NT2/D1 (cell line): ENCODE data around the gene RREB1.

Experiments used
- DNase-seq: peaks from one replicate; pipeline ENCODE4 v3.0.0-alpha.2; 2011; ENCODE audit warnings: low read depth, low spot score
- H3K27me3 ChIP-seq: 2 replicates; pipeline ENCODE4 v1.6.0; 2011; ENCODE audit warnings: mild to moderate bottlenecking; ENCODE audit not compliant: insufficient read length, insufficient read depth
- H3K36me3 ChIP-seq: 2 replicates; pipeline ENCODE4 v1.6.1; 2011; ENCODE audit warnings: mild to moderate bottlenecking, low read length, mixed read lengths; ENCODE audit not compliant: insufficient read depth, insufficient read length
- H3K4me1 ChIP-seq: 2 replicates; pipeline ENCODE4 v1.5.1; 2011; ENCODE audit not compliant: insufficient read depth, insufficient read length
- H3K4me3 ChIP-seq: 2 replicates; pipeline ENCODE4 v1.5.1; 2011; ENCODE audit warnings: low read depth; ENCODE audit not compliant: insufficient read length
- H3K9ac ChIP-seq: 2 replicates; pipeline ENCODE4 v1.6.0; 2011; ENCODE audit warnings: low read depth; ENCODE audit not compliant: insufficient read length
- H3K9me3 ChIP-seq: 2 replicates; pipeline ENCODE4 v1.5.1; 2011; ENCODE audit warnings: mild to moderate bottlenecking, low read length; ENCODE audit not compliant: insufficient read depth
- SUZ12 ChIP-seq: IDR thresholded peaks from 2 replicates; pipeline ENCODE4 v1.6.1; 2011; ENCODE audit not compliant: insufficient read length, insufficient read depth; ENCODE audit errors: extremely low read depth
- YY1 ChIP-seq: IDR thresholded peaks from 2 replicates; pipeline ENCODE4 v1.6.1; 2011; ENCODE audit not compliant: insufficient read length, insufficient read depth
- ZNF274 ChIP-seq: IDR thresholded peaks from 2 replicates; pipeline ENCODE4 v1.6.1; 2011; ENCODE audit warnings: mild to moderate bottlenecking, low read depth, low read length

Gene RREB1

GRCh38 chr6:7142228-7142801 lies 34.6 kb downstream of the RREB1 start:
- no peak for DNase-seq
- peaks cover 9% of the 10 kb centered on the region for H3K4me1 ChIP-seq
- H3K9me3 ChIP-seq = no peaks in the 10 kb centered on the region
- TF ChIP-seq SUZ12 = no peak
- TF ChIP-seq ZNF274 = no peak
- TF ChIP-seq YY1 = no peak
- no peak overlapping the region for H3K4me3 ChIP-seq
- H3K36me3 ChIP-seq = no peaks in the 10 kb centered on the region
- H3K27me3 ChIP-seq = no peaks in the 10 kb centered on the region
- no peak overlapping the region for H3K9ac ChIP-seq

DNA sequence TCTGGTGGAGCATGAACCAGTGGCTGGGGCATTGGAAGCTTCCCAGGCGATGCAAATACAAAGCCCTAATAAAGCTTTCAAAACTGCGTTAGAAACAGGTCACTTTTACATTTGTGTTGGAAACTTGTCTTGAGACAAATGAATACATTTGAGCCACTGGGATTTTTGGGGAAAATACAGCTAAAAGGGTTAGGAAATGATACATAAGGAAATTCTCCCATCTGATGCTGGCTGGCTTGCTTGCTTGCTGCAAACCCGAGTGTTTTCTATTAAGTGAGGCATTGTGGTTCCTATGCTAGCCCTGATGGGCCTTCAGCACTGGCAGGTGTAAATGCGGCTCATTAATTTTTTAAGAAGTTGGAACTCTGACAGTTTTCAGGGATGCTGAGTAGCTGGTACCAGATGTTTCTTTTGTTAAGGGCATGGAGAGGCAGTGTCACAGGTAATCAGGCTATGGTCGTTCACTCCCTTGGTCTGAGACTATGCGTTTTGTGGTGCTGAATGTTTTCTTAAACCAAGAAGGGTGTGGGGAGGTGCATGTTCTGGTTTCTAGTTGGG lies 35.2 kb downstream of the RREB1 start:
- Histone ChIP-seq H3K36me3 (no peaks in the 10 kb centered on the region), H3K4me3 (no peak overlapping the region), H3K27me3 (no peaks in the 10 kb centered on the region), H3K9ac (no peak overlapping the region), H3K4me1 (peaks cover 9% of the 10 kb centered on the region), H3K9me3 (no peaks in the 10 kb centered on the region)
- no peak for DNase-seq
- TF ChIP-seq SUZ12 (no peak), YY1 (no peak), ZNF274 (no peak)

DNA sequence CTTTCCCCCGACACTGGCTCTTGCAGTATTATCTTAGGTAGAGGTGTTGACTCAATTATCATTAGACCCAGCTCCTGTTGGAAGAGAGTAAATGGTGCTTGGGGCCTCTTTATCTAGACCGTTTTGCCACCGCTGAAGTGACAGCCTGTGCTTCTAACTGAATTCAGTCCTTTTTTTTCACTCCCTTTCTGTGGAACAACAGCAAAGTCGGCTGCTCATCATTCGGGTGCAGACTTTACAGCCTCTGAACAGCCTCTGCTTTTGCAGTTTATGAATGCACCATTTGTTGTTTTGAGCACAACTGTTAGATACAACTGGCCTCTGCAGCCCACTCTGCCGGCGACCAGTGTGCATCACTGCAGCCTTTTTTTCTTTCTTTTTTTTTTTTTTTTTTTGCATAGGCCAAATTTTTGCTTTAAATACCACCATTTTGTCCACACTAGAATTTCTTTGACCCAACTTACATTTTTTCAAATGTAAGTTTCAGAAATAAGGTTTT lies 35.8 kb downstream of the RREB1 start:
- Histone ChIP-seq H3K4me1 (peaks cover 9% of the 10 kb centered on the region), H3K36me3 (no peaks in the 10 kb centered on the region), H3K27me3 (no peaks in the 10 kb centered on the region), H3K9me3 (no peaks in the 10 kb centered on the region), H3K4me3 (no peak overlapping the region), H3K9ac (no peak overlapping the region)
- no peak for DNase-seq
- no peak for TF ChIP-seq YY1
- no peak for TF ChIP-seq ZNF274
- TF ChIP-seq SUZ12 = no peak

DNA sequence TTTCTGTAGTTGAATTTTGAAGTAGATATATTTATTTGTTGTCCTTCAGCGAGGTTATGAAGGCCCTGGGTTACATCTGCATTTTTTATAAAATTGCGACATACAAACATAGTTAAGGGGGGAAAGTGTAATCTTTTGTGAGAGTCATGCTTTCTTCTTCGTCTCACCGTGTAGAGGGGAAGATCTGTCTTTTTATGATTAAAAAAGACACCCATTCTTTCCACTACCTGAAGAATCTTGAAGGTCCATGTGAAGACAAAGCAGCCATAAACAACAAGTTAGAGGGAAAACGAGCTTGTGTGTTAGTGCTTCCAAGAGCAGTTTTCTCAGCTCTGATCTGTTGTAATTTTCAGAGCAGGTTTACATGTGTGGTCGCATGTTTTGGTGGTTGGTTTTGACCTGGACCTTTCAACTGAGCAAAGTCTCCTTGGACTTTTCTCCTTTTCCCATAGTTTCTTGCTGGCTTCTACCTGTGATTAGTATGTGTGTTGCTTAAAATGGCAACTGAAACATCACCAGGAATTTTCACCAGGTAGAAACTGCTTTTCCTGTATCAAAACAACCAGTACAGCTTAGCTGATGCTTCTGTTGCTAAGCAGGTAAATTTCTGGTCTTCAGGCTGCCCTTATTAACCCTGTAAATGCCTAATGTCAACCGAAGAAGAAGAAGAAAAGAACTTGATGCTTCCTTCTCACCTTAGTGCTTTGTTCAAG lies 37.3 kb downstream of the RREB1 start:
- Histone ChIP-seq H3K36me3 (no peaks in the 10 kb centered on the region), H3K9ac (no peak overlapping the region), H3K4me3 (no peak overlapping the region), H3K27me3 (no peaks in the 10 kb centered on the region), H3K4me1 (peaks cover 9% of the 10 kb centered on the region), H3K9me3 (no peaks in the 10 kb centered on the region)
- no peak for DNase-seq
- TF ChIP-seq ZNF274 = no peak
- no peak for TF ChIP-seq YY1
- no peak for TF ChIP-seq SUZ12

GRCh38 chr6:7145585-7145884 lies 37.8 kb downstream of the RREB1 start:
- H3K4me3 ChIP-seq = no peak overlapping the region
- no peaks in the 10 kb centered on the region for H3K36me3 ChIP-seq
- TF ChIP-seq SUZ12 (no peak), ZNF274 (no peak), YY1 (no peak)
- H3K9ac ChIP-seq = no peak overlapping the region
- no peaks in the 10 kb centered on the region for H3K9me3 ChIP-seq
- no peak for DNase-seq
- H3K4me1 ChIP-seq = peaks cover 9% of the 10 kb centered on the region
- no peaks in the 10 kb centered on the region for H3K27me3 ChIP-seq

DNA sequence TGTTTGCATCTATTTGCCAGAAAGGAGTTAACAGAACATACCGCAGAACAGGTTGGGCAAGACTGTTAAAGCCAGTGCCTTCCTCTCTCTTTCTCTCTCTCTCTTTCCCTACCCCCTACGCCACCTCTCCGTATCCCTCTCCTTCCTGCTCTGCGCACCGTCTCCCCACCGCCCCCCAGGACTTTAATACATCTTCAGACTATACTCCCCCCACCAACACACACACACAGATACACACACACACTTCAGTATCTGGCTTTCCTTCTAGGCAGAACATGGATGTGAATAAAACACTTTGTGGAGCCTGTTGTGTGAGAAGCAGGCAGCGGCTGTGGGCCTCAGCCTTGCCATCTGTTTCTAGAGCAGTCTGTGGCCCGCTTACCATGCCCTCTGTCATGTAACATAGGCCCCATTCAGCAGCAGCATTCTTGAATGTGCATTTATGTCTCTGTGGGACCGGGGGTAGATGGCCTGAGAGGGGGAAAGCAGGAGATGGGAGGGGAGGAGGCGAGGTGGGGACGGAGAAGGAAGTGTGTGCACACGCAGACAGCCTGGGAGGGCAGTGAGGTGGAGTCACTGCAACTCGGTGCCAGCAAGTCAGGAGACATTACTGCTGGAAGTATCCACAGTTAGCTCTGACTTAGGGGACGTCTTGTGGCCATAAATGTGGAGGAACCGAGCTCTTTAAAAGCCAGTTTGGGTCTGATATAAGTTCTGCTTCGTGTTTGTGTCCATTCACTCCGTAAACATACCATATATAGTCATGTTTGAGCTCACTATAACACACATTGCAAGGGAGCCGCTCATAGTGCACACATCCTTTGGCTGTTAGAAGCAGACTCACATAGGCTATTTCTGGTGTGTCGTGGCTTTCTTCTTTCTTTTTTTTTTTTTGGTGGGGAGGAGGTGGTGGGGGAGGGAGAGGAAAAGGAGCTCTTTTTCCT lies 38.4 kb downstream of the RREB1 start:
- Histone ChIP-seq H3K4me1 (peaks cover 9% of the 10 kb centered on the region), H3K9ac (no peak overlapping the region), H3K27me3 (no peaks in the 10 kb centered on the region), H3K9me3 (no peaks in the 10 kb centered on the region), H3K4me3 (no peak overlapping the region), H3K36me3 (no peaks in the 10 kb centered on the region)
- TF ChIP-seq ZNF274 (no peak), SUZ12 (no peak), YY1 (no peak)
- no peak for DNase-seq

GRCh38 chr6:7147051-7147671 lies 39.4 kb downstream of the RREB1 start:
- Histone ChIP-seq H3K4me3 (no peak overlapping the region), H3K4me1 (peaks cover 8% of the 10 kb centered on the region), H3K36me3 (no peaks in the 10 kb centered on the region), H3K9me3 (no peaks in the 10 kb centered on the region), H3K9ac (peak overlapping the region; percentile 25), H3K27me3 (no peaks in the 10 kb centered on the region)
- no peak for DNase-seq
- TF ChIP-seq ZNF274 = no peak
- TF ChIP-seq SUZ12 = no peak
- no peak for TF ChIP-seq YY1
